Upper lobe of right lung (tissue), 1 donor: ENCODE measurements around the gene IRF4. TPM values are rescaled to one million over a fixed set of nuclear protein-coding genes. Genes with fewer than 3 reads are reported as not detected.

ENCODE experiments used
- ATAC-seq: fragments of 200-7000 bp; cut with Tn5 transposase; one replicate; pipeline ENCODE4 v1.9.1; 2020; ENCODE audit warnings: mild to moderate bottlenecking, moderate library complexity
- DNase-seq: peaks from one replicate; pipeline ENCODE4 v3.0.0-alpha.2; 2020
- H3K27ac ChIP-seq: fragments of 200-600 bp; one replicate; pipeline ENCODE4 v1.8.0; 2022
- H3K27me3 ChIP-seq: fragments of 200-600 bp; one replicate; pipeline ENCODE4 v1.8.0; 2022; ENCODE audit warnings: mild to moderate bottlenecking
- H3K36me3 ChIP-seq: fragments of 200-600 bp; one replicate; pipeline ENCODE4 v1.8.0; 2022
- H3K4me1 ChIP-seq: fragments of 200-600 bp; one replicate; pipeline ENCODE4 v1.8.0; 2022
- H3K4me3 ChIP-seq: fragments of 200-600 bp; one replicate; pipeline ENCODE4 v1.8.0; 2022; ENCODE audit warnings: mild to moderate bottlenecking
- H3K9me3 ChIP-seq: fragments of 200-600 bp; one replicate; pipeline ENCODE4 v1.8.0; 2022
- CTCF ChIP-seq: fragments of 200-600 bp; IDR thresholded peaks from one replicate; pipeline ENCODE4 v1.8.0; 2022; ENCODE audit warnings: antibody characterized with exemption
- intact Hi-C: fragments of 100-400 bp; cut with DNase I; formaldehyde crosslinking; loops from one replicate; pipeline ENCODE4 v1.11.0; 2022
- total RNA-seq: library from RNA; stranded (reverse); fragmentation: NEBNext Ultra II Directional; extraction: Animal tissue kit (Norgen Biotek cat#: 25700); gene quantifications from one replicate; pipeline ENCODE4 v1.2.1, GENCODE V29; 2021
- donor health status: DM: no; HTN: yes; CAD: no; lungs with severe emphysema.

Gene IRF4
- total RNA-seq, 1 donor from 2014 or later = 3.7 TPM

- Histone ChIP-seq H3K36me3 (no peaks in the 10 kb centered on the region), H3K4me3 (no peak overlapping the region), H3K9me3 (no peaks in the 10 kb centered on the region), H3K27me3 (no peaks in the 10 kb centered on the region), H3K4me1 (no peaks in the 10 kb centered on the region), H3K27ac (no peak overlapping the region)
- TF ChIP-seq CTCF = no peak
- ATAC-seq = no peak
- intact Hi-C loops = no loop called here
- DNase-seq = no peak
Measured at GRCh38 chr6:362231-362923, 29.2 kb upstream of the IRF4 start.

GRCh38 chr6:362924-363249 is 28.7 kb upstream of the IRF4 start:
- TF ChIP-seq CTCF = no peak
- H3K36me3 ChIP-seq = no peaks in the 10 kb centered on the region
- DNase-seq (no peak), ATAC-seq (no peak)
- no peak overlapping the region for H3K27ac ChIP-seq
- no peaks in the 10 kb centered on the region for H3K9me3 ChIP-seq
- intact Hi-C loops = no loop called here
- H3K4me3 ChIP-seq = no peak overlapping the region
- no peaks in the 10 kb centered on the region for H3K4me1 ChIP-seq
- peaks cover under 1% of the 10 kb centered on the region for H3K27me3 ChIP-seq

GRCh38 chr6:363291-363690 is 28.3 kb upstream of the IRF4 start:
- DNase-seq = no peak
- no peak for TF ChIP-seq CTCF

GRCh38 chr6:363909-364308 is 27.6 kb upstream of the IRF4 start:
- H3K27me3 ChIP-seq = peaks cover 11% of the 10 kb centered on the region
- H3K9me3 ChIP-seq = no peaks in the 10 kb centered on the region
- no peak for DNase-seq
- H3K27ac ChIP-seq = no peak overlapping the region
- intact Hi-C loops = no loop called here
- H3K4me1 ChIP-seq = no peaks in the 10 kb centered on the region
- H3K36me3 ChIP-seq = no peaks in the 10 kb centered on the region
- no peak overlapping the region for H3K4me3 ChIP-seq
- no peak for TF ChIP-seq CTCF
- ATAC-seq = no peak

More at GRCh38 chr6:363291-363690, 28.3 kb upstream of the IRF4 start:
- Histone ChIP-seq H3K4me3 (no peak overlapping the region), H3K27me3 (peaks cover 5% of the 10 kb centered on the region), H3K36me3 (no peaks in the 10 kb centered on the region), H3K4me1 (no peaks in the 10 kb centered on the region), H3K27ac (no peak overlapping the region), H3K9me3 (no peaks in the 10 kb centered on the region)
- intact Hi-C loops = no loop called here
- no peak for ATAC-seq

- TF ChIP-seq CTCF = no peak
- ATAC-seq = no peak
- no peak for DNase-seq
- H3K27ac ChIP-seq = no peak overlapping the region
- intact Hi-C loops = no loop called here
- H3K36me3 ChIP-seq = no peaks in the 10 kb centered on the region
- H3K4me1 ChIP-seq = no peaks in the 10 kb centered on the region
- H3K4me3 ChIP-seq = no peak overlapping the region
- H3K27me3 ChIP-seq = peaks cover 21% of the 10 kb centered on the region
- H3K9me3 ChIP-seq = no peaks in the 10 kb centered on the region
Measured at GRCh38 chr6:364609-365540, 26.7 kb upstream of the IRF4 start.
